ENCODE measurements around the gene WFIKKN1.

Gene WFIKKN1

GRCh38 chr16:674968-675883 is 44.4 kb downstream of the WFIKKN1 start, which contains the start of gene RHBDL1:
Gene RHBDL1 (plus strand): TSS chr16:675671. CDS start chr16:675791, 120 bp downstream.
- Histone ChIP-seq H3K27ac (ENCODE audit: insufficient read depth, low read depth, low read length, poor library complexity, severe bottlenecking) (no peak within 1 kb of the TSS), H3K4me3 (ENCODE audit: insufficient read depth, low read depth, low read length) (peak within 1 kb of the TSS; percentile 26), H3K9me3 (ENCODE audit: control insufficient read depth, low read length) (no peaks in the 10 kb centered on the region), H3K4me1 (ENCODE audit: control insufficient read depth, insufficient read depth, low read length) (peaks cover 8% of the 10 kb centered on the region), H3K36me3 (ENCODE audit: control insufficient read depth, insufficient read depth, low read length) (peaks cover 26% of the 10 kb centered on the region), H3K27me3 (ENCODE audit: control insufficient read depth, insufficient read depth, low read length, poor library complexity, severe bottlenecking) (peaks cover 12% of the 10 kb centered on the region)
- 5% methylated on average over 73 of the region's 73 CpGs for WGBS, 2 experiments

- WGBS, 2 experiments: 64 to 67% methylated on average over 24 to 25 of the region's 25 CpGs
- peaks cover 18% of the 10 kb centered on the region for H3K36me3 ChIP-seq (ENCODE audit: control insufficient read depth, insufficient read depth, low read length)
- peak overlapping the region; percentile 26 for H3K4me3 ChIP-seq (ENCODE audit: insufficient read depth, low read depth, low read length)
- H3K4me1 ChIP-seq (ENCODE audit: control insufficient read depth, insufficient read depth, low read length): peaks cover 9% of the 10 kb centered on the region
- H3K27me3 ChIP-seq (ENCODE audit: control insufficient read depth, insufficient read depth, low read length, poor library complexity, severe bottlenecking): peaks cover 12% of the 10 kb centered on the region
- no peaks in the 10 kb centered on the region for H3K9me3 ChIP-seq (ENCODE audit: control insufficient read depth, low read length)
- no peak overlapping the region for H3K27ac ChIP-seq (ENCODE audit: insufficient read depth, low read depth, low read length, poor library complexity, severe bottlenecking)
These were observed 45.2 kb downstream of the WFIKKN1 start for GRCh38 chr16:675884-676564.

GRCh38 chr16:676565-676902 is 45.7 kb downstream of the WFIKKN1 start:
- Histone ChIP-seq H3K4me1 (ENCODE audit: control insufficient read depth, insufficient read depth, low read length) (peaks cover 14% of the 10 kb centered on the region), H3K4me3 (ENCODE audit: insufficient read depth, low read depth, low read length) (no peak overlapping the region), H3K27me3 (ENCODE audit: control insufficient read depth, insufficient read depth, low read length, poor library complexity, severe bottlenecking) (peaks cover 12% of the 10 kb centered on the region), H3K9me3 (ENCODE audit: control insufficient read depth, low read length) (no peaks in the 10 kb centered on the region), H3K27ac (ENCODE audit: insufficient read depth, low read depth, low read length, poor library complexity, severe bottlenecking) (no peak overlapping the region), H3K36me3 (ENCODE audit: control insufficient read depth, insufficient read depth, low read length) (peaks cover 15% of the 10 kb centered on the region)
- WGBS, 2 experiments: 95 to 96% methylated on average over 21 of the region's 21 CpGs

GRCh38 chr16:676913-677312 is 46.1 kb downstream of the WFIKKN1 start:
- Histone ChIP-seq H3K27ac (ENCODE audit: insufficient read depth, low read depth, low read length, poor library complexity, severe bottlenecking) (no peak overlapping the region), H3K9me3 (ENCODE audit: control insufficient read depth, low read length) (no peaks in the 10 kb centered on the region), H3K4me1 (ENCODE audit: control insufficient read depth, insufficient read depth, low read length) (peaks cover 14% of the 10 kb centered on the region), H3K27me3 (ENCODE audit: control insufficient read depth, insufficient read depth, low read length, poor library complexity, severe bottlenecking) (peaks cover 12% of the 10 kb centered on the region), H3K4me3 (ENCODE audit: insufficient read depth, low read depth, low read length) (no peak overlapping the region), H3K36me3 (ENCODE audit: control insufficient read depth, insufficient read depth, low read length) (peaks cover 15% of the 10 kb centered on the region)
- 93 to 94% methylated on average over 23 of the region's 23 CpGs for WGBS, 2 experiments

GRCh38 chr16:677316-678190 is 46.8 kb downstream of the WFIKKN1 start:
- no peaks in the 10 kb centered on the region for H3K9me3 ChIP-seq (ENCODE audit: control insufficient read depth, low read length)
- H3K36me3 ChIP-seq (ENCODE audit: control insufficient read depth, insufficient read depth, low read length): peaks cover 16% of the 10 kb centered on the region
- no peak overlapping the region for H3K4me3 ChIP-seq (ENCODE audit: insufficient read depth, low read depth, low read length)
- peaks cover 12% of the 10 kb centered on the region for H3K27me3 ChIP-seq (ENCODE audit: control insufficient read depth, insufficient read depth, low read length, poor library complexity, severe bottlenecking)
- H3K4me1 ChIP-seq (ENCODE audit: control insufficient read depth, insufficient read depth, low read length): peaks cover 14% of the 10 kb centered on the region
- 91 to 92% methylated on average over 57 of the region's 57 CpGs for WGBS, 2 experiments
- no peak overlapping the region for H3K27ac ChIP-seq (ENCODE audit: insufficient read depth, low read depth, low read length, poor library complexity, severe bottlenecking)

GRCh38 chr16:678209-678857 is 47.5 kb downstream of the WFIKKN1 start:
- Histone ChIP-seq H3K4me1 (ENCODE audit: control insufficient read depth, insufficient read depth, low read length) (peaks cover 20% of the 10 kb centered on the region), H3K4me3 (ENCODE audit: insufficient read depth, low read depth, low read length) (no peak overlapping the region), H3K36me3 (ENCODE audit: control insufficient read depth, insufficient read depth, low read length) (peaks cover 15% of the 10 kb centered on the region), H3K27ac (ENCODE audit: insufficient read depth, low read depth, low read length, poor library complexity, severe bottlenecking) (no peak overlapping the region), H3K27me3 (ENCODE audit: control insufficient read depth, insufficient read depth, low read length, poor library complexity, severe bottlenecking) (peaks cover 12% of the 10 kb centered on the region), H3K9me3 (ENCODE audit: control insufficient read depth, low read length) (no peaks in the 10 kb centered on the region)
- 94 to 95% methylated on average over 21 of the region's 21 CpGs for WGBS, 2 experiments

GRCh38 chr16:678858-679813 is 48.4 kb downstream of the WFIKKN1 start:
- H3K36me3 ChIP-seq (ENCODE audit: control insufficient read depth, insufficient read depth, low read length): peaks cover 15% of the 10 kb centered on the region
- peak overlapping the region; percentile 42 for H3K4me3 ChIP-seq (ENCODE audit: insufficient read depth, low read depth, low read length)
- no peak overlapping the region for H3K27ac ChIP-seq (ENCODE audit: insufficient read depth, low read depth, low read length, poor library complexity, severe bottlenecking)
- peaks cover 12% of the 10 kb centered on the region for H3K27me3 ChIP-seq (ENCODE audit: control insufficient read depth, insufficient read depth, low read length, poor library complexity, severe bottlenecking)
- H3K9me3 ChIP-seq (ENCODE audit: control insufficient read depth, low read length): no peaks in the 10 kb centered on the region
- peaks cover 21% of the 10 kb centered on the region for H3K4me1 ChIP-seq (ENCODE audit: control insufficient read depth, insufficient read depth, low read length)
- WGBS, 2 experiments: 32 to 34% methylated on average over 50 to 52 of the region's 52 CpGs

GRCh38 chr16:679814-680624 is 49.2 kb downstream of the WFIKKN1 start, which contains the start of gene STUB1:
Gene STUB1 (plus strand): TSS chr16:680410. CDS start chr16:680526, 116 bp downstream.
- Histone ChIP-seq H3K27me3 (ENCODE audit: control insufficient read depth, insufficient read depth, low read length, poor library complexity, severe bottlenecking) (peaks cover 12% of the 10 kb centered on the region), H3K27ac (ENCODE audit: insufficient read depth, low read depth, low read length, poor library complexity, severe bottlenecking) (peak within 1 kb of the TSS; percentile 60), H3K36me3 (ENCODE audit: control insufficient read depth, insufficient read depth, low read length) (peaks cover 15% of the 10 kb centered on the region), H3K9me3 (ENCODE audit: control insufficient read depth, low read length) (no peaks in the 10 kb centered on the region), H3K4me3 (ENCODE audit: insufficient read depth, low read depth, low read length) (peak within 1 kb of the TSS; percentile 77), H3K4me1 (ENCODE audit: control insufficient read depth, insufficient read depth, low read length) (peaks cover 14% of the 10 kb centered on the region)
- 0% methylated on average over 87 to 91 of the region's 91 CpGs for WGBS, 2 experiments
